Measurements from ENCODE around the gene C1R.
"Not testable (repeated sequence)": the region's sequence is repeated elsewhere in the genome, so short reads cannot be mapped to it uniquely, and the experiment has no call there.

Gene C1R

GRCh38 chr12:7037411-7037810, 54.8 kb downstream of the C1R start:
- not testable (repeated sequence) for DNase-seq (ENCODE audit: low read depth in 2 of 2)

GRCh38 chr12:7035463-7035862, 56.8 kb downstream of the C1R start:
- DNase-seq (ENCODE audit: low read depth in 2 of 2): no peak

DNA sequence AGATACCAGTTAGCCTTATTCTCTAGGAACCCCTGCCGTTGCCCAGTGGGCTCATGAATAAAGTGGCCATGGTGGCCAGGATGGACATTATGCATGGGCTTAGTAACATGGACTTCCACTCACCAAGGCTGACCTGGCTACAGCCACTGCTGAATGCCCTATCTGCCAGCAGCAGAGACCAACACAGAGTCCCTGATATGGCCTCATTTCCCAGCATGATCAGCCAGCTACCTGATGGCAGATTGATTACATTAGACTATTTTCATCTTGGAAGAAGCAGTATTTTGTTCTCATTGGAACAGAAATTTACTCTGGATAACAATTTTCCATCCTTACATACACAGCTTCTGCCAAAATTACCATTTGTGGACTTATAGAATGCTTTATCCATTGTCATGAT, 57.8 kb downstream of the C1R start:
- DNase-seq (ENCODE audit: low read depth in 2 of 2): no peak

DNA sequence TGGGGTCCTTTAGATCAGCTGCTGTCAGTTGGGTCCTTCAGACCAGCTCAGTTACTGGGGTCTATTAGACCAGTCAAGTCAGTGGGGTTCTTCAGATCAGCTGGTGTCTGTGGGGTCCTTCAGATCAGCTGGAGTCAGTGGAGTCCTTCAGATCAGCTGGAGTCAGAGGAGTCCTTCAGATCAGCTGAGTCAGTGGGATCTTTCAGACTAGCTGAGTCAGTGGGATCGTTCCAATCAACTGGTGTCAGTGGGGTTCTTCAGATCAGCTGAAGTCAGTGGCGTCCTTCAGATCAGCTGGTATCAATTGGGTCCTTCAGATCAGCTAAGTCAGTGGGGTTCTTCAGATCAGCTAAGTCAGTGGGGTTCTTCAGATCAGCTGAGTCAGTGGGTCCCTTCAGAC, 59.3 kb downstream of the C1R start:
- DNase-seq (ENCODE audit: low read depth in 2 of 2): no peak

DNA sequence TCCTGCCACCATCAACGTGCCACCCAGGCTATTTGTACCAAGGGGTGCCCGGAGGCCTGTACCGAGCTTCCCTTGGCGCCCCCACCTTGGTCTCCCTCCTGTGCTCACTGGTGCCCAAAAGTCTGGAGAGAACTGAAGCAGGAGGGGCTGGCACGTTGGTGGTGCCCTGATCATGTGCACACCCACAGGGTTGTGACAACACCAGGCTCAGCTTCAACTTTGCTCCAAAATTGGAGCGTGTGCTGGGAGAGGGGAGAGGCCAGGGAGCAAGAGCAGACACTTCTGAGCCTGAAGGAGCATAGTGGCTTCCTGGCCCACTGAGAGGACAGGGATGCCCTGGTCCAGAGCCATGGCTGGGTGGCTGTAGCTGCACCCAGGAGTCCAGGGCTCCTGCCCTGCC, 60.9 kb downstream of the C1R start:
- DNase-seq (ENCODE audit: low read depth in 2 of 2): no peak
